Activated CD8-positive, alpha-beta T cell treated with anti-CD3 and anti-CD28 coated beads, Interleukin-2, amount 10 ng/mL, durations not matched to agents 7 days and 5 days (primary cell): Measurements from ENCODE around the gene CTDSP2. TPM values are rescaled to one million over a fixed set of nuclear protein-coding genes. Genes with fewer than 3 reads are reported as not detected.
"Not testable (repeated sequence)": the region's sequence is repeated elsewhere in the genome, so short reads cannot be mapped to it uniquely, and the experiment has no call there.

Source experiments
- ATAC-seq: fragments of 150-1000 bp; cut with Tn5 transposase; one replicate; pipeline ENCODE4 v1.10.0; 2021; ENCODE audit warnings: moderate library complexity
- CTCF ChIA-PET: fragments of 350-600 bp; sonication (Branson Sonifier 250); formaldehyde crosslinking; loops from one replicate; lab custom pipeline; 2021; ENCODE audit warnings: antibody characterized with exemption; lab: Charles Lee
- POLR2A ChIA-PET: fragments of 350-600 bp; sonication (Branson Sonifier 250); formaldehyde crosslinking; loops from one replicate; lab custom pipeline; 2021; ENCODE audit warnings: antibody characterized with exemption; lab: Charles Lee
- DNase-seq: peaks from one replicate; pipeline ENCODE4 v3.0.0-alpha.2; 2020
- H3K27ac Mint-ChIP-seq: one replicate; pipeline ENCODE4 v1.8.0; 2021; ENCODE audit warnings: mild to moderate bottlenecking, mixed read lengths
- H3K27me3 Mint-ChIP-seq: one replicate; pipeline ENCODE4 v1.8.0; 2021; ENCODE audit warnings: low read depth, mixed read lengths
- H3K36me3 Mint-ChIP-seq: one replicate; pipeline ENCODE4 v1.8.0; 2021; ENCODE audit warnings: low read depth, mixed read lengths
- H3K4me1 Mint-ChIP-seq: one replicate; pipeline ENCODE4 v1.8.0; 2021; ENCODE audit warnings: low read depth, mixed read lengths
- H3K4me3 Mint-ChIP-seq: one replicate; pipeline ENCODE4 v1.8.0; 2021; ENCODE audit warnings: mild to moderate bottlenecking, mixed read lengths
- H3K9me3 Mint-ChIP-seq: one replicate; pipeline ENCODE4 v1.8.0; 2022; ENCODE audit warnings: mixed read lengths; ENCODE audit not compliant: insufficient read depth
- total RNA-seq, 2 experiments: library from RNA; stranded (reverse); gene quantifications; one replicate each; pipeline ENCODE4 v1.2.3, GENCODE V29; 2021

The CTDSP2 gene
- total RNA-seq, 2 experiments from 2014 or later, result 100 to 114 TPM

DNA sequence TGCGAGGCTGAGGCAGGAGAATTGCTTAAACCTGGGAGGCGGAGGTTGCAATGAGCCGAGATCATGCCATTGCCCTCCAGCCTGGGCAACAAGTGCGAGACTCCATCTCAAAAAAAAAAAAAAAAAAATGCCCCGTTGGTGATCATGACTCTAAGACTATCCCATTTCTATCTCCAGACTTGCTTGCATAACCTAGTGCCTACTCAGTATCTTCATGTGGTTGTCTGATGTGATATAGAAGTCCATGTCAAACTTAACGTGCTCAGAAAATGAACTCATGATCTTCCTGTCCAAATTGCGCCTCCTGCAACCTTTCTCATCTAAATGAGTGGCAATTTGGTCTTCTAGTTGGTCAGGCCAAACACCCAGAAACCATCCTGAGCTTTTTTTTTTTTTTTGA is 68.6 kb downstream of the CTDSP2 start:
- no peak for ATAC-seq
- Mint-ChIP-seq H3K36me3 (peaks cover 14% of the 10 kb centered on the region), H3K27ac (no peak overlapping the region), H3K4me1 (peaks cover 40% of the 10 kb centered on the region), H3K9me3 (no peaks in the 10 kb centered on the region), H3K27me3 (no peaks in the 10 kb centered on the region), H3K4me3 (no peak overlapping the region)
- POLR2A ChIA-PET, result interaction anchor here (0.7 kb wide), 1 partner anchor 87 kb away, joined by 3 read pairs; no protein-coding TSS in a partner anchor
- DNase-seq, result no peak
- CTCF ChIA-PET, result interaction anchor here (1.4 to 2.6 kb wide), 4 partner anchors 13 to 24 kb away, joined by 4 to 12 read pairs (median 5); no protein-coding TSS in a partner anchor

DNA sequence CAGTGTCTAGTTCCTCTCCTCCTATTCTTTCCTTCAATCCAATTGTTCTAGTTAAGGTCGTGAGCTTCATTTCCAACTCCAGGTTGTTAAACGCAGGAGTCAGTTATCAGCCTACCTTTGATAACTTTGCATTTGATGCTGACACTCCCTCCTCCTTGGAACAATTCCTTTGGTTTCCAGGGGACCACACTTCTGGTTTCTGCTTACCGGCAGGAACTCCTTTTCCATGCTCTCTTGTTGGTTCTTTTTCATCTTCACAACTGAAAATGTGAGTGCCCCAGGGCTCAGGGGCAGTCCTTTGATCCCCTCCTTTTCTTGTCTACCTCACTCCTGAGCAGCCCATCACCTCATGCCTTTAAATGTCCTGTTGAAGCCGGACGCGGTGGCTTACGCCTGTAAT is 69.2 kb downstream of the CTDSP2 start:
- H3K9me3 Mint-ChIP-seq, result no peaks in the 10 kb centered on the region
- H3K4me3 Mint-ChIP-seq, result no peak overlapping the region
- H3K4me1 Mint-ChIP-seq, result peaks cover 37% of the 10 kb centered on the region
- no peak for ATAC-seq
- no peaks in the 10 kb centered on the region for H3K27me3 Mint-ChIP-seq
- CTCF ChIA-PET, result interaction anchor here (0.8 to 1.5 kb wide), 2 partner anchors 25 to 120 kb away, joined by 3 to 4 read pairs; no protein-coding TSS in a partner anchor
- POLR2A ChIA-PET, result no interaction called here
- DNase-seq, result no peak
- H3K27ac Mint-ChIP-seq, result no peak overlapping the region
- H3K36me3 Mint-ChIP-seq, result peaks cover 11% of the 10 kb centered on the region

DNA sequence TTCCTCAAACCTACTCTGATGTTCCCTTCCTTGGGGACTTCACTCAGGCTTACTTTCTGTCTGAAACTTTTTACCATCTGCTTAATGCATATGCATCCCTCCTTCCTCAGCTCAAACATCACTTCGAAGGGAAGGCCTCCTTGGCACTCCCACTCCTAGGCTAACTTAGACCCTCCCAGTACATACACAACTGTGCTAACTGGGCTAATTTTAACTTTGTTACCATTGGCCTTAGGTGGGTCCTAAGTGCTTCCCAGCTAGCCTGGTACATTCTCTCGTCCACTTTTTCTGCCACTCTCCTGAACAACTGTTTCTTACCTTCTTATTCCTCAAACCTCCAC is 70.3 kb downstream of the CTDSP2 start:
- DNase-seq, result no peak
- no peaks in the 10 kb centered on the region for H3K9me3 Mint-ChIP-seq
- ChIA-PET CTCF (interaction anchor here (1.1 to 1.9 kb wide), 2 partner anchors 128 to 129 kb away, joined by 3 to 5 read pairs; no protein-coding TSS in a partner anchor), POLR2A (no interaction called here)
- H3K27me3 Mint-ChIP-seq, result no peaks in the 10 kb centered on the region
- ATAC-seq, result no peak
- H3K27ac Mint-ChIP-seq, result no peak overlapping the region
- H3K4me1 Mint-ChIP-seq, result peaks cover 32% of the 10 kb centered on the region
- H3K4me3 Mint-ChIP-seq, result no peak overlapping the region
- H3K36me3 Mint-ChIP-seq, result peaks cover 9% of the 10 kb centered on the region

DNA sequence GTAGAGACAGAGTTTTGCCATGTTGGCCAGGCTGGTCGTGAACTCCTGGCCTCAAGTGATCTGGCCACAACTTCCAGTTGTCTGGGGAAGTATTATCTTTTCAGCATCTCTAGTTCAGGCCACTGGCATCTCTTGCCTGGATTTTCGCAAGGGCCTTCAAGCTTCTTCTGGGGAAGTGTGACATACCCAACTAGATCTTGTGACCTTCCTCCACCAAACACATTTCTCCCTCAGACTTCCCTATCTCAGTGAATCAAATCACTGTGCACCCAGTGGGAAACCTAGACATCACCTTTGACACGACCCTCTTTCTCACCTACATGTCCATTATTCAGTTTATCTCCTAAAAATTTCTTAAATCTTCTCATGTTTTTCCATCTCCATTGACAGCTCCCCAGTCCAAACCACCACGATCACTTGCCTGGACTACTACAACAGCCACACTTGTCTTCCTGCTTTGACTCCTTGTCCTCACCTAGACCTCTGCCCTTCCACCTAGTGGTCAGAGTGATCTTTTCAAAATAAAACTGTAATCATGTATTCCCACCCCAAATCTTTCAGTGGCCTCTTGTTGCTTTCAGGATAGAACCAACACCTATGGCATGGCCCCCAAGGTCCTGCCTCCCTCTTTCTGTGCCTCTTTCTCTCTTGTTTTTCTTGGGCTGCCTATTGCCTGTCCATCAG is 70.8 kb downstream of the CTDSP2 start:
- ChIA-PET CTCF (interaction anchor here (0.7 to 1.9 kb wide), 3 partner anchors 128 to 162 kb away, joined by 3 to 5 read pairs (median 3); no protein-coding TSS in a partner anchor), POLR2A (no interaction called here)
- Mint-ChIP-seq H3K27ac (no peak overlapping the region), H3K4me3 (no peak overlapping the region), H3K36me3 (peaks cover 10% of the 10 kb centered on the region), H3K27me3 (no peaks in the 10 kb centered on the region), H3K9me3 (no peaks in the 10 kb centered on the region), H3K4me1 (peaks cover 30% of the 10 kb centered on the region)
- ATAC-seq (no peak), DNase-seq (no peak)

DNA sequence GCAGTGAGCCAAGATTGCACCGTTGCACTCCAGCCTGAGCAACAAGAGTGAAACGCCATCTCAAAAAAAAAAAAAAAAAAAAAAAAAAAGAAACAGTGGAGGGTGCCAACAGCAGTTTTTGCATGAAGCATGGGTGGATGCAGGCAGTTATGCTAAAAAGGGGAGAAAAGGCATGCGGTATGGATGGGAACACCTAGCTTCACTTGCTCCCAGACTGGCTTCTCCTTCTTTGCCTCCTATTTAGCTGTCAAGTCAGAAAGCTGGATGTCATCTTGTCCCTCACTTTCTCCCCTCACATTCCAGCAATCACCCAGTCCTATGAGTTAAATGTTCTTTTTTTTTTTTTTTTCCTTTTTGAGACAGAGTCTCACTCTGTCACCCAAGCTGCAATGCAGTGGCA is 71.5 kb downstream of the CTDSP2 start:
- no peak for ATAC-seq
- Mint-ChIP-seq H3K27ac (no peak overlapping the region), H3K27me3 (no peaks in the 10 kb centered on the region), H3K4me3 (no peak overlapping the region), H3K36me3 (peaks cover 15% of the 10 kb centered on the region), H3K9me3 (no peaks in the 10 kb centered on the region), H3K4me1 (peaks cover 29% of the 10 kb centered on the region)
- ChIA-PET POLR2A (no interaction called here), CTCF (interaction anchor here (0.7 to 1.9 kb wide), 3 partner anchors 18 to 163 kb away, joined by 3 to 5 read pairs (median 5); no protein-coding TSS in a partner anchor)
- no peak for DNase-seq

DNA sequence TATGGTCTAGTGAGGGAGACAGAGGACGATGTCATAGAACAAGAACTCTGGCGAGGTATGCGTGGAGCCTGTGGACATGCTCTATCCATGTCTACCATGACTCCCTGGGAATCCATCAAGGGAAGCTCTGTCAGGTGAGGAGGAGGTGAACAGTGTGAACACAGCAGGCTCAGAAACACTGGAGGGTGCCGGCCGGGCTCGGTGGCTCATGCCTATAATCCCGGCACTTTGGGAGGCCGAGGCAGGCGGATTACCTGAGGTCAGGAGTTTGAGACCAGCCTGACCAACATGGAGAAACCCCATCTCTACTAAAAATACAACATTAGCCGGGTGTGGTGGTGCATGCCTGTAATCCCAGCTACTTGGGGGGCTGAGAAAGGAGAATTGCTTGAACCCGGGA is 71.9 kb downstream of the CTDSP2 start:
- CTCF ChIA-PET, result interaction anchor here (0.9 to 1.9 kb wide), 3 partner anchors 15 to 130 kb away, joined by 4 to 5 read pairs (median 5); no protein-coding TSS in a partner anchor
- Mint-ChIP-seq H3K36me3 (peaks cover 19% of the 10 kb centered on the region), H3K4me1 (peaks cover 27% of the 10 kb centered on the region)
- DNase-seq, POLR2A ChIA-PET, H3K27ac Mint-ChIP-seq, H3K4me3 Mint-ChIP-seq, H3K9me3 Mint-ChIP-seq, H3K27me3 Mint-ChIP-seq, ATAC-seq: not testable (repeated sequence)

DNA sequence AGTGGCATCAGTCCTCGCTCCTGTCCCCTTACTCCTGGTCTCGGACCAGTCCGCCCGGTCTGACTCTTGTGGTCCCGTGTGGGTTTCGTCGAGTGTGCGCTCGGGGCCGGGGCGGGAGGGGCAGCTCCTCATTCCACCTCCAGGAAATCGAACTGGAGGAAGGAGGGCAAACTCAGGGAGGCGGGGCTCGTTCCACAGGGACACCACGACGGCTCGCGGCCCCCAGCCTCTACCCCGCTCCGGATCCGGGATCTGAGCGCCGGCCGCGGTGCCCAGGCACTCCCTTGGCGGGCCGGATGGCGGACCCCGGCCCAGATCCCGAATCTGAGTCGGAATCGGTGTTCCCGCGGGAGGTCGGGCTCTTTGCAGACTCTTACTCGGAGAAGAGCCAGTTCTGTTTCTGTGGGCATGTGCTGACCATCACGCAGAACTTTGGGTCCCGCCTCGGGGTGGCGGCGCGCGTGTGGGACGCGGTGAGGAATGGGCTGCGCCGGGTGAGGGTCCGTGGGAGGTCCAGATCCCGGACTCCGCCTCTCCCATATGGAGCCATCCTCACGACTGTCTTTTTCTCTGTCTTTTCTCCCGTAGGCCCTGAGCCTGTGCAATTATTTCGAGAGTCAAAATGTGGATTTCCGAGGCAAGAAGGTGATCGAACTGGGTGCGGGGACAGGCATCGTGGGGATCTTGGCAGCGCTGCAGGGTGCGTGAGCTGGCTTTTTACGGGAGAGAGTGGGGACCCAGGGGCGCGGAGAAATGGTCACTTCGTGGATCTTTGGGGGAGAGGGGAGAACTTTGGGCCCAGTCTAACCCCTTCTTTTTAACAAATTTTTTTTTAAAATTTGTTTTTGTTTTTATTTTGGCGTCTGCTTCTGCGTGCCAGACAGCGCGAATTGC is 73.9 kb downstream of the CTDSP2 start, which contains the start of gene EEF1AKMT3:
Gene EEF1AKMT3, plus strand, starts transcription at position 186 of the 894 bp plus-strand sequence. Its CDS starts 111 bp downstream, at position 297.
- H3K4me1 Mint-ChIP-seq, result peaks cover 21% of the 10 kb centered on the region
- H3K27me3 Mint-ChIP-seq, result no peaks in the 10 kb centered on the region
- DNase-seq (peak; percentile 55), ATAC-seq (peak; percentile 50)
- peak within 1 kb of the TSS; percentile 97 for H3K4me3 Mint-ChIP-seq
- peak within 1 kb of the TSS; percentile 98 for H3K27ac Mint-ChIP-seq
- no peaks in the 10 kb centered on the region for H3K9me3 Mint-ChIP-seq
- H3K36me3 Mint-ChIP-seq, result peaks cover 25% of the 10 kb centered on the region
- ChIA-PET POLR2A (interaction anchor here (0.7 to 1.3 kb wide), 4 partner anchors 8 to 16 kb away, joined by 3 to 6 read pairs (median 5); partner anchors contain the start of gene TSFM), CTCF (interaction anchor here (0.9 to 1.5 kb wide), 8 partner anchors 9 to 31 kb away, joined by 3 to 13 read pairs (median 4); partner anchors contain the start of gene TSFM)

DNA sequence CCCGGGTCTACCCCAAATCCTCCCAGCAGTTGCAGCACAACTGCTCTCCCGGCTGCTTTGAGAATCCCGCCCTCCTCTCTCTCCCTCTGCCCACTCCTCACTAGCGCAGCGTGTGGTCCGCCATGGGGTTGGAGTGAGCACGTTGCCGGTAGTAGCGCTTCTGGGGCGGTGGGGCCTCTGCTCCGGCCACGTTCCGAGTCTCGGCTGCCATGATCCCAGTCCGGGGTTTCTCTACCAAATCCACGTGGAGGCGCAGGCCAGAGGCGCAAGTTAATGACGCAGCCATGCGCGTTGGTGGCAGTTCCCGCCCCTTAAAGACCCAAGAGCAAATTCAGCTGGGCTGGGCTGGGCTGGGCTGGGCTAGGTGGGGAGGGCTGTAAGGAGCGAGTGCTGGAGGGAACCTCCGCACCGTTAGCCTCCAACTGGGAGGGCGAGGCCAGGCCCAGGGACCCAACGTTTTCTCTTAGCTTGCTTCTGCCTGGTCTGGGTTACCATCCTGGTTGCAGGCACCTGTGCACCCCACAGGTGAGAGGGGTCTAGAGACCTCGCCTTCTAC is 74.6 kb downstream of the CTDSP2 start, which contains the start of gene METTL1:
Gene METTL1, minus strand, starts transcription at position 233 of the 556 bp plus-strand sequence. Its CDS starts 22 bp downstream, at position 211.
- ChIA-PET POLR2A (interaction anchor here (0.6 to 1.3 kb wide), 5 partner anchors 9 to 98 kb away, joined by 3 to 6 read pairs (median 5); partner anchors contain the start of gene TSFM), CTCF (interaction anchor here (0.9 to 1.5 kb wide), 6 partner anchors 9 to 31 kb away, joined by 3 to 13 read pairs (median 7); partner anchors contain the start of gene TSFM)
- DNase-seq (peak; percentile 96), ATAC-seq (peak; percentile 91)
- Mint-ChIP-seq H3K27me3 (no peaks in the 10 kb centered on the region), H3K36me3 (peaks cover 25% of the 10 kb centered on the region), H3K27ac (peak within 1 kb of the TSS; percentile 98), H3K4me3 (peak within 1 kb of the TSS; percentile 97), H3K4me1 (peaks cover 21% of the 10 kb centered on the region), H3K9me3 (no peaks in the 10 kb centered on the region)

DNA sequence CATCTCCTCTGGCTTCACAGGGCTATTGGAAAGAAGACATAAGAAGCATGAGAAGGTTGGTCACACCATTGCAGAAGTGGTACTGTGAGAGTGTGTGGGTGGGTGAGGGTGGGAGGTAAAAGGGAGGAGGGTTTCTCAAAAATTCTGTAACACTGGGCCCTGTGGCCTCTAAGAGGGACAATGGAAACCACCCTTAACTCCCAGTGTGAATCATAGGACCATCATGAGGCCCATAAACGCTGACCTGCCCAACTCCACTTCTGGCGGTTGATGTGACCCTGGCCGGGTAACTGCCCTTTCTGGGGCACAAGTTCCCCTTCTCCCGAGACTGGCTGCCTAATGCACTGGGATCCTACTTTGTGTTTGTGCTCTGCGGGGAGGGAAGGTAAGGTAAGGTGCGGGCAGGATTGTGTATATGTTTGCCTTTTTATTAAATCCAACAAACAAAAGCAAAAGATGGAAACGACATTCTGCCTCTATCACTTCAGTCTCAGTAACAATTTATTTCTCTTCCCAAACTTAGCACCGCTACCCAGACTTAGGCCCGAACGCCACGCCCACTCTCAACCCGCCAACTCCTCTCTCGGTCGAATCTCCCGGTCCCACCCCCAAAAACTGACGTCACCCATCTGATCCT is 75.2 kb downstream of the CTDSP2 start:
- DNase-seq, result peak; percentile 91
- ChIA-PET POLR2A (interaction anchor here (0.6 to 1.3 kb wide), 3 partner anchors 9 to 99 kb away, joined by 3 to 5 read pairs (median 5); partner anchors contain the start of gene TSFM), CTCF (interaction anchor here (0.9 to 1.5 kb wide), 6 partner anchors 10 to 15 kb away, joined by 3 to 13 read pairs (median 7); partner anchors contain the start of gene TSFM)
- ATAC-seq, result peak; percentile 75
- peaks cover 4% of the 10 kb centered on the region for H3K27me3 Mint-ChIP-seq
- peak overlapping the region; percentile 98 for H3K27ac Mint-ChIP-seq
- peaks cover 27% of the 10 kb centered on the region for H3K36me3 Mint-ChIP-seq
- no peaks in the 10 kb centered on the region for H3K9me3 Mint-ChIP-seq
- H3K4me3 Mint-ChIP-seq, result peak overlapping the region; percentile 97
- peaks cover 27% of the 10 kb centered on the region for H3K4me1 Mint-ChIP-seq

DNA sequence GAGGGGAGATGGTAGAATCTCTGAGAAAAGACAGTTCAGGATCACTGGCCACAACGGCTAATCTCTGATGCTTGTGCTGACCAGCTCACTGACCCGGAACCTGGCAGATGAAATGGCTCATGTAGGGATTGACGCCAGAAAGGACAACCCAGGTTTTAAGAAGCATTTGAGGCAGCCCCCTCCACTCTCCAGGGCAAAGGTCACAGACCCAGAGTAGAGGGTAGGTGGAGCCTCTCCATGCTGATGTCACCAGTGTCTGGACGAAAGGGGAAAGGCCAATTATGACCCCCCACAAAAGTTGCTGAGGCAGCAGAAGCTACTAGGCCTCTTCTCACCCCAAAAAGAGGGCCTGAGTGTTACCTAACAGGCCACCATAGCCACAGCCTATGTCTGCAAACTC is 75.8 kb downstream of the CTDSP2 start:
- ChIA-PET POLR2A (no interaction called here), CTCF (interaction anchor here (1.0 to 1.1 kb wide), 2 partner anchors 11 to 14 kb away, joined by 3 read pairs; no protein-coding TSS in a partner anchor)
- peaks cover 33% of the 10 kb centered on the region for H3K4me1 Mint-ChIP-seq
- ATAC-seq (no peak), DNase-seq (no peak)
- H3K9me3 Mint-ChIP-seq, result no peaks in the 10 kb centered on the region
- peak overlapping the region; percentile 61 for H3K27ac Mint-ChIP-seq
- peaks cover 25% of the 10 kb centered on the region for H3K36me3 Mint-ChIP-seq
- H3K4me3 Mint-ChIP-seq, result peak overlapping the region; percentile 39
- H3K27me3 Mint-ChIP-seq, result peaks cover 7% of the 10 kb centered on the region
